WTC11 (cell line): ENCODE results near the gene SLC39A3.

Source experiments
- CREB1 ChIP-seq: sonication (generic); formaldehyde crosslinking; IDR thresholded peaks from 2 replicates; pipeline ENCODE4 v1.8.0; 2023; ENCODE audit warnings: mild to moderate bottlenecking, missing genetic modification reagents
- CTCF ChIP-seq: fragments of 200-600 bp; IDR thresholded peaks from 2 replicates; pipeline ENCODE4 v1.8.0; 2022; ENCODE audit warnings: antibody characterized with exemption
- FOXP1 ChIP-seq: sonication (generic); formaldehyde crosslinking; IDR thresholded peaks from 2 replicates; pipeline ENCODE4 v1.8.0; 2022; ENCODE audit warnings: missing genetic modification reagents, mild to moderate bottlenecking, moderate library complexity, borderline replicate concordance
- NR2C2 ChIP-seq: sonication (generic); formaldehyde crosslinking; IDR thresholded peaks from 2 replicates; pipeline ENCODE4 v1.8.0; 2022; ENCODE audit warnings: mild to moderate bottlenecking, missing genetic modification reagents
- TP53 ChIP-seq: sonication (generic); formaldehyde crosslinking; IDR thresholded peaks from 2 replicates; pipeline ENCODE4 v1.8.1; 2023; ENCODE audit warnings: mild to moderate bottlenecking, missing genetic modification reagents
- ZNF281 ChIP-seq: sonication (generic); formaldehyde crosslinking; IDR thresholded peaks from 2 replicates; pipeline ENCODE4 v1.8.0; 2023; ENCODE audit warnings: mild to moderate bottlenecking, missing genetic modification reagents
- TF ChIP-seq, protein P1 (sequence below): sonication (generic); formaldehyde crosslinking; IDR thresholded peaks from 2 replicates; pipeline ENCODE4 v1.8.0; 2022; ENCODE audit warnings: mild to moderate bottlenecking, missing genetic modification reagents

GRCh38 chr19:2721570-2722540, 18.0 kb downstream of the SLC39A3 start:
- TF ChIP-seq FOXP1 (CRISPR knock-in tag) (no peak), CTCF (no peak), TP53 (no peak), ZNF281 (CRISPR knock-in tag) (no peak), NR2C2 (CRISPR knock-in tag) (no peak), CREB1 (CRISPR knock-in tag) (no peak)
- TF ChIP-seq, protein P1, sequence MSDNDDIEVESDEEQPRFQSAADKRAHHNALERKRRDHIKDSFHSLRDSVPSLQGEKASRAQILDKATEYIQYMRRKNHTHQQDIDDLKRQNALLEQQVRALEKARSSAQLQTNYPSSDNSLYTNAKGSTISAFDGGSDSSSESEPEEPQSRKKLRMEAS (CRISPR knock-in tag): no peak; the same call in 1 of the 2 replicates
